Pancreas (tissue), 10 donors: ENCODE measurements around the gene GEMIN5. TPM values are rescaled to one million over a fixed set of nuclear protein-coding genes. Genes with fewer than 3 reads are reported as not detected.

Experiments
- ATAC-seq, 4 donors: fragments of 200-7000 bp; cut with Tn5 transposase; one replicate each; pipeline versions ENCODE4 v1.8.0 to v1.9.1; 2020; ENCODE audit warnings: mild to moderate bottlenecking in 4 of 4, moderate library complexity in 4 of 4
- DNase-seq, 6 donors: peaks; one replicate each; pipeline ENCODE4 v3.0.0-alpha.2; 2020
- FAIRE-seq: peaks from 2 replicates; lab custom pipeline; 2012; peaks lifted over from hg19 to GRCh38; lab: Jason Lieb, UNC
- H3K27ac ChIP-seq, 4 donors: fragments of 200-600 bp; sonication (generic); 1 replicate in 3 of 4; 2 replicates in 1 of 4; pipeline versions ENCODE4 v1.5.0 to v1.8.0; 2020
- H3K27me3 ChIP-seq, 4 donors: fragments of 200-600 bp; one replicate each; pipeline ENCODE4 v1.8.0; 2021
- H3K36me3 ChIP-seq, 3 donors: fragments of 200-600 bp; sonication (generic) in 1 of 3; one replicate each; pipeline versions ENCODE4 v1.5.0 to v1.8.0; 2020 to 2021
- H3K4me1 ChIP-seq, 3 donors: fragments of 200-600 bp; one replicate each; pipeline ENCODE4 v1.8.0; 2021
- H3K4me3 ChIP-seq, 4 donors: fragments of 200-600 bp; sonication (generic) in 2 of 4; one replicate each; pipeline versions ENCODE4 v1.5.0 to v1.8.0; 2020 to 2021
- H3K9me3 ChIP-seq, 4 donors: fragments of 200-600 bp; one replicate each; pipeline ENCODE4 v1.8.0; 2021
- CTCF ChIP-seq, 4 donors: fragments of 200-600 bp; sonication (generic) in 3 of 4; IDR thresholded peaks; one replicate each; pipeline versions ENCODE4 v1.5.0 to v1.8.0; 2021; ENCODE audit warnings: antibody characterized with exemption in 4 of 4
- WGBS, 2 donors: extraction: QIAGEN DNeasy Blood & Tissue Kit; methylation state at CpG; one replicate each; pipeline ENCODE4 v1.1.7; 2013; 5-methylcytosine and 5-hydroxymethylcytosine counted together
- intact Hi-C, 3 donors: fragments of 100-400 bp; cut with DNase I; formaldehyde crosslinking; loops; one replicate each; pipeline versions ENCODE4 v1.11.1 to v1.14.2; 2022
- polyA plus RNA-seq, 2 donors: library from polyadenylated mRNA; stranded (reverse); fragments of 200-250 nt; gene quantifications; one replicate each; pipeline ENCODE4 v1.2.3, GENCODE V29; 2013
- total RNA-seq, 6 donors: library from RNA; stranded (reverse); fragmentation: NEBNext Ultra II Directional in 4 of 6; extraction: Animal tissue kit (Norgen Biotek cat#: 25700) in 4 of 6; gene quantifications; one replicate each; pipeline versions ENCODE4 v1.2.1 to v1.2.4, GENCODE V29; 2021 to 2023
- donor health status: healthy with polysubstance abuse.
- donor health status: DM: no; HTN: no; CAD: no; lungs with moderate emphysema.
- donor health status: DM: no; HTN: no; CAD: no.
- donor health status: control.
- donor health status: control.
- donor health status: Bipolar disorder and iron deficiency.
- donor health status: DM: yes; HTN: yes; CAD: no.
- donor health status: DM: no; HTN: no; CAD: no.
- donor health status: DM: no; HTN: no; CAD: no.
- donor health status: DM: yes; HTN: yes; CAD: no.

The GEMIN5 gene
- total and polyA plus RNA-seq, 8 donors = 1.7 to 7.3 (median 6.1) TPM

- H3K27me3 ChIP-seq = no peaks in the 10 kb centered on the region
- intact Hi-C loops = no loop called here
- DNase-seq = no peak
- H3K9me3 ChIP-seq = no peaks in the 10 kb centered on the region
- no peak overlapping the region for H3K4me3 ChIP-seq
- peaks cover 3 to 33% (median 16%) of the 10 kb centered on the region in 3 donors for H3K36me3 ChIP-seq
- no peak for TF ChIP-seq CTCF (IDR thresholded peaks at IDR 0.05)
- FAIRE-seq = no peak
- no peak overlapping the region for H3K27ac ChIP-seq
- ATAC-seq = no peak
- H3K4me1 ChIP-seq = no peaks in the 10 kb centered on the region
Measured at GRCh38 chr5:154956712-154957111, 18.7 kb upstream of the GEMIN5 start.

GRCh38 chr5:154949781-154950180 is 11.8 kb upstream of the GEMIN5 start:
- no peak for TF ChIP-seq CTCF (IDR thresholded peaks at IDR 0.05)
- intact Hi-C loops = no loop called here
- Histone ChIP-seq H3K27me3 (no peaks in the 10 kb centered on the region), H3K4me1 (no peaks in the 10 kb centered on the region), H3K4me3 (no peak overlapping the region), H3K36me3 (no peaks in the 10 kb centered on the region), H3K27ac (no peak overlapping the region), H3K9me3 (no peaks in the 10 kb centered on the region)
- DNase-seq = no peak
- no peak for FAIRE-seq
- ATAC-seq = no peak
- 64 to 66% methylated on average over 2 of the region's 2 CpGs for WGBS, 2 donors

- H3K4me1 ChIP-seq = no peaks in the 10 kb centered on the region
- H3K9me3 ChIP-seq = no peaks in the 10 kb centered on the region
- no peak for DNase-seq
- intact Hi-C loops = no loop called here
- WGBS, 2 donors = 98% methylated on average over 4 of the region's 4 CpGs
- no peaks in the 10 kb centered on the region for H3K27me3 ChIP-seq
- no peak for ATAC-seq
- FAIRE-seq = no peak
- H3K36me3 ChIP-seq = no peaks in the 10 kb centered on the region
- no peak overlapping the region for H3K4me3 ChIP-seq
- no peak overlapping the region for H3K27ac ChIP-seq
- TF ChIP-seq CTCF (IDR thresholded peaks at IDR 0.05) = no peak
Measured at GRCh38 chr5:154948313-154948712, 10.3 kb upstream of the GEMIN5 start.

GRCh38 chr5:154947778-154948177 is 9.8 kb upstream of the GEMIN5 start:
- FAIRE-seq = no peak
- no peak for TF ChIP-seq CTCF (IDR thresholded peaks at IDR 0.05)
- DNase-seq = no peak
- no peaks in the 10 kb centered on the region for H3K27me3 ChIP-seq
- H3K36me3 ChIP-seq = no peaks in the 10 kb centered on the region
- no peak overlapping the region for H3K4me3 ChIP-seq
- H3K9me3 ChIP-seq = no peaks in the 10 kb centered on the region
- ATAC-seq = no peak
- H3K4me1 ChIP-seq = peaks cover 0 to 5% (median 3%) of the 10 kb centered on the region in 3 donors
- intact Hi-C loops = no loop called here
- H3K27ac ChIP-seq = no peak overlapping the region
- 79 to 82% methylated on average over 6 of the region's 6 CpGs for WGBS, 2 donors

- no peak overlapping the region for H3K4me3 ChIP-seq
- no peaks in the 10 kb centered on the region for H3K9me3 ChIP-seq
- 76 to 83% methylated on average over 2 of the region's 2 CpGs for WGBS, 2 donors
- peak; percentile 22 to 49 (median 32) for TF ChIP-seq CTCF (IDR thresholded peaks at IDR 0.05)
- no peaks in the 10 kb centered on the region for H3K27me3 ChIP-seq
- H3K27ac ChIP-seq = no peak overlapping the region
- DNase-seq (no peak), ATAC-seq (no peak), FAIRE-seq (peak; percentile 69)
- intact Hi-C loops = no loop called here
- no peaks in the 10 kb centered on the region for H3K36me3 ChIP-seq
- H3K4me1 ChIP-seq = peaks cover 6 to 16% (median 14%) of the 10 kb centered on the region in 3 donors
Measured at GRCh38 chr5:154945695-154946301, 7.8 kb upstream of the GEMIN5 start.
